SK-N-SH (cell line): ENCODE results near the gene MLXIPL. TPM values are rescaled to one million over a fixed set of nuclear protein-coding genes. Genes with fewer than 3 reads are reported as not detected.

Experiments
- CTCF ChIA-PET: fragments of 300-600, 350-600 bp; formaldehyde crosslinking; extraction: SDS; loops from one replicate; lab custom pipeline; 2021; lab: Yijun Ruan, JAX
- POLR2A ChIA-PET: fragments of 350-600 bp; sonication (Branson Sonifier 250); formaldehyde crosslinking; extraction: SDS; loops from one replicate; lab custom pipeline; 2020; ENCODE audit warnings: antibody characterized with exemption, inconsistent platforms; lab: Yijun Ruan, JAX
- DNase-seq: peaks from one replicate; pipeline ENCODE4 v3.0.0; 2012
- H2AFZ ChIP-seq: fragments of 200-600 bp; sonication (generic); 2 replicates; pipeline ENCODE4 v1.8.1; 2016; ENCODE audit warnings: antibody characterized with exemption, mild to moderate bottlenecking, low read depth
- H3F3A ChIP-seq: fragments of 200-600 bp; sonication (generic); replicated peaks from 2 replicates; pipeline ENCODE3; 2016; ENCODE audit warnings: antibody characterized with exemption, mild to moderate bottlenecking; ENCODE audit not compliant: insufficient read depth
- H3K27ac ChIP-seq, 2 experiments: fragments of 200-500 bp in 1 of 2; fragments of 200-600 bp in 1 of 2; sonication (Bioruptor generic) in 1 of 2; sonication (generic), shearing (Covaris generic) in 1 of 2; 2 replicates each; pipeline versions ENCODE4 v1.5.1 to v1.6.1; 2014 to 2016; ENCODE audit warnings: low read depth in 2 of 2, inconsistent platforms in 1 of 2, low read length in 1 of 2, mild to moderate bottlenecking in 1 of 2, mixed read lengths in 1 of 2
- H3K27me3 ChIP-seq: fragments of 200-600 bp; sonication (generic), shearing (Covaris generic); 2 replicates; pipeline ENCODE4 v1.6.1; 2016; ENCODE audit warnings: mixed run types; ENCODE audit not compliant: insufficient read depth
- H3K36me3 ChIP-seq, 2 experiments: fragments of 200-500 bp in 1 of 2; fragments of 200-600 bp in 1 of 2; sonication (Bioruptor generic) in 1 of 2; sonication (generic) in 1 of 2; replicated peaks in 1 of 2; 2 replicates each; pipeline versions ENCODE3 to v1.5.1; 2014 to 2016; ENCODE audit warnings: low read length in 1 of 2, mild to moderate bottlenecking in 1 of 2; ENCODE audit not compliant: insufficient read depth in 2 of 2, control insufficient read depth in 1 of 2
- H3K4me1 ChIP-seq, 2 experiments: fragments of 200-500 bp in 1 of 2; fragments of 200-600 bp in 1 of 2; sonication (Bioruptor generic) in 1 of 2; sonication (generic), shearing (Covaris generic) in 1 of 2; 2 replicates each; pipeline versions ENCODE4 v1.5.1 to v1.6.1; 2014 to 2016; ENCODE audit warnings: low read depth in 1 of 2, low read length in 1 of 2, mixed run types in 1 of 2; ENCODE audit not compliant: insufficient read depth in 2 of 2, control insufficient read depth in 1 of 2
- H3K4me2 ChIP-seq: fragments of 200-600 bp; sonication (generic), shearing (Covaris generic); 2 replicates; pipeline ENCODE4 v1.6.1; 2017; ENCODE audit warnings: mixed run types
- H3K4me3 ChIP-seq, 2 experiments: fragments of 200-500 bp in 1 of 2; fragments of 200-600 bp in 1 of 2; sonication (Bioruptor generic) in 1 of 2; sonication (generic), shearing (Covaris generic) in 1 of 2; 2 replicates each; pipeline versions ENCODE4 v1.5.1 to v1.8.1; 2014 to 2016; ENCODE audit warnings: low read depth in 2 of 2, inconsistent platforms in 1 of 2, low read length in 1 of 2, mild to moderate bottlenecking in 1 of 2, mixed read lengths in 1 of 2, moderate library complexity in 1 of 2
- H3K79me2 ChIP-seq: fragments of 200-600 bp; sonication (generic); 2 replicates; pipeline ENCODE4 v1.8.1; 2017; ENCODE audit warnings: mild to moderate bottlenecking; ENCODE audit not compliant: insufficient read depth
- H3K9ac ChIP-seq: fragments of 200-600 bp; sonication (generic); 2 replicates; pipeline ENCODE4 v1.6.1; 2017; ENCODE audit warnings: mixed run types
- H3K9me2 ChIP-seq: fragments of 200-600 bp; sonication (generic); 2 replicates; pipeline ENCODE4 v1.6.1; 2017; ENCODE audit warnings: mixed run types
- H3K9me3 ChIP-seq: fragments of 200-600 bp; sonication (generic); 2 replicates; pipeline ENCODE4 v1.6.1; 2017; ENCODE audit warnings: mixed run types, mild to moderate bottlenecking, moderate library complexity
- H4K20me1 ChIP-seq: fragments of 200-600 bp; sonication (generic); 2 replicates; pipeline ENCODE4 v1.6.1; 2017; ENCODE audit warnings: mild to moderate bottlenecking, mixed run types; ENCODE audit not compliant: insufficient read depth
- ELF1 ChIP-seq: IDR thresholded peaks from 2 replicates; pipeline ENCODE4 v1.4.0; 2012
- EZH2phosphoT487 ChIP-seq: fragments of 200-600 bp; sonication (generic); IDR thresholded peaks from 2 replicates; pipeline ENCODE4 v1.6.1; 2017; ENCODE audit warnings: low read depth, mixed run types, mild to moderate bottlenecking, antibody characterized with exemption, moderate library complexity, borderline replicate concordance
- FOSL2 ChIP-seq: IDR thresholded peaks from 2 replicates; pipeline ENCODE4 v1.4.0; 2012; ENCODE audit warnings: low read depth, mild to moderate bottlenecking, moderate library complexity, borderline replicate concordance
- FOXJ3 ChIP-seq: sonication (generic); formaldehyde crosslinking; IDR thresholded peaks from 2 replicates; pipeline ENCODE4 v1.5.1; 2020; ENCODE audit warnings: mild to moderate bottlenecking, missing genetic modification reagents
- GATA2 ChIP-seq: sonication (generic); formaldehyde crosslinking; IDR thresholded peaks from 2 replicates; pipeline ENCODE4 v1.5.0; 2020; ENCODE audit warnings: mild to moderate bottlenecking, missing genetic modification reagents
- NFIC ChIP-seq: IDR thresholded peaks from 2 replicates; pipeline ENCODE4 v1.4.0; 2012; ENCODE audit warnings: borderline replicate concordance
- NRF1 ChIP-seq: IDR thresholded peaks from 2 replicates; pipeline ENCODE4 v1.6.1; 2012; ENCODE audit warnings: low read depth, mild to moderate bottlenecking, low read length
- RAD21 ChIP-seq: IDR thresholded peaks from 2 replicates; pipeline ENCODE4 v1.6.1; 2012; ENCODE audit warnings: mild to moderate bottlenecking, low read length
- RCOR1 ChIP-seq: fragments of 150-350 bp; IDR thresholded peaks from 2 replicates; pipeline ENCODE4 v1.6.1; 2017; ENCODE audit warnings: antibody characterized with exemption, low read length
- RXRA ChIP-seq: IDR thresholded peaks from 2 replicates; pipeline ENCODE4 v1.4.0; 2012; ENCODE audit warnings: low read depth, mild to moderate bottlenecking, borderline replicate concordance
- TAF1 ChIP-seq: IDR thresholded peaks from 2 replicates; pipeline ENCODE4 v1.6.1; 2012; ENCODE audit warnings: low read depth, mild to moderate bottlenecking, low read length, moderate library complexity, borderline replicate concordance
- TEAD4 ChIP-seq: IDR thresholded peaks from 2 replicates; pipeline ENCODE4 v1.4.0; 2012; ENCODE audit warnings: mild to moderate bottlenecking, borderline replicate concordance; ENCODE audit not compliant: insufficient read depth
- YY1 ChIP-seq: IDR thresholded peaks from 2 replicates; pipeline ENCODE4 v1.4.0; 2012; ENCODE audit warnings: low read depth, mild to moderate bottlenecking
- WGBS: methylation state at CpG from one replicate; pipeline ENCODE4 v1.1.6; 2017; ENCODE audit warnings: low lambda C conversion rate; 5-methylcytosine and 5-hydroxymethylcytosine counted together
- polyA plus RNA-seq, 3 experiments: library from polyadenylated mRNA; depleted of rRNA; stranded (reverse); fragments of >200 nt; gene quantifications; 2 replicates each; pipeline ENCODE4 v1.2.3, GENCODE V29; 2012
- TF ChIP-seq, protein P1 (sequence below): fragments of 150-350 bp; IDR thresholded peaks from 2 replicates; pipeline ENCODE4 v1.6.1; 2016; ENCODE audit warnings: mild to moderate bottlenecking, low read depth, low read length
- TF ChIP-seq, protein P2 (sequence below): fragments of 200-600 bp; sonication (generic); IDR thresholded peaks from 2 replicates; pipeline ENCODE4 v1.6.1; 2017; ENCODE audit warnings: antibody characterized with exemption, mild to moderate bottlenecking, moderate library complexity
- TF ChIP-seq, protein P3 (sequence below): IDR thresholded peaks from 2 replicates; pipeline ENCODE4 v1.4.0; 2012; ENCODE audit warnings: low read depth, borderline replicate concordance
- TF ChIP-seq, protein P4 (sequence below): IDR thresholded peaks from 2 replicates; pipeline ENCODE4 v1.4.0; 2012; ENCODE audit warnings: low read depth

The MLXIPL gene
- polyA plus RNA-seq, 1 of the 3 experiments (the other 2 are of a cell fraction): 0.21 TPM

DNA sequence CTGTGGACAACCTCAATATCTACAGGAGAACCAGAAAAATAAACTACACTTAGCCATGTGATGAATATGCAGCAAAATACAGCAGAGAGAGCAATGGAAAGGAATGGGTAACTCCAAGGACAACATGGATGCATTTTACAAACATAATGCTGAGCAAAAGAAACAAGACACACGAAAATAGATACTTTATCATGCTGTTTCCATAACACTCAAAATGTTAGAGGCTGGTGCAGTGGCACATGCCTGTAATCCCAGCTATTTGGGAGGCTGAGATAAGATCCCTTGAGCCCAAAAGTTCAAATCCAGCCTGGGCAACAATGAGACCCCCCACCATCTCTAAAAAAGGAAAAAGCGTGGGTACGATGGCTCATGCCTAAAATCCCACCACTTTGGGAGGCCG is 75.1 kb downstream of the MLXIPL start:
- DNase-seq: no peak
- no peak for TF ChIP-seq TEAD4
- TF ChIP-seq YY1: no peak
- TF ChIP-seq, protein P1, sequence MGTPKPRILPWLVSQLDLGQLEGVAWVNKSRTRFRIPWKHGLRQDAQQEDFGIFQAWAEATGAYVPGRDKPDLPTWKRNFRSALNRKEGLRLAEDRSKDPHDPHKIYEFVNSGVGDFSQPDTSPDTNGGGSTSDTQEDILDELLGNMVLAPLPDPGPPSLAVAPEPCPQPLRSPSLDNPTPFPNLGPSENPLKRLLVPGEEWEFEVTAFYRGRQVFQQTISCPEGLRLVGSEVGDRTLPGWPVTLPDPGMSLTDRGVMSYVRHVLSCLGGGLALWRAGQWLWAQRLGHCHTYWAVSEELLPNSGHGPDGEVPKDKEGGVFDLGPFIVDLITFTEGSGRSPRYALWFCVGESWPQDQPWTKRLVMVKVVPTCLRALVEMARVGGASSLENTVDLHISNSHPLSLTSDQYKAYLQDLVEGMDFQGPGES: no peak
- no peak for TF ChIP-seq RCOR1
- TF ChIP-seq, protein P2, sequence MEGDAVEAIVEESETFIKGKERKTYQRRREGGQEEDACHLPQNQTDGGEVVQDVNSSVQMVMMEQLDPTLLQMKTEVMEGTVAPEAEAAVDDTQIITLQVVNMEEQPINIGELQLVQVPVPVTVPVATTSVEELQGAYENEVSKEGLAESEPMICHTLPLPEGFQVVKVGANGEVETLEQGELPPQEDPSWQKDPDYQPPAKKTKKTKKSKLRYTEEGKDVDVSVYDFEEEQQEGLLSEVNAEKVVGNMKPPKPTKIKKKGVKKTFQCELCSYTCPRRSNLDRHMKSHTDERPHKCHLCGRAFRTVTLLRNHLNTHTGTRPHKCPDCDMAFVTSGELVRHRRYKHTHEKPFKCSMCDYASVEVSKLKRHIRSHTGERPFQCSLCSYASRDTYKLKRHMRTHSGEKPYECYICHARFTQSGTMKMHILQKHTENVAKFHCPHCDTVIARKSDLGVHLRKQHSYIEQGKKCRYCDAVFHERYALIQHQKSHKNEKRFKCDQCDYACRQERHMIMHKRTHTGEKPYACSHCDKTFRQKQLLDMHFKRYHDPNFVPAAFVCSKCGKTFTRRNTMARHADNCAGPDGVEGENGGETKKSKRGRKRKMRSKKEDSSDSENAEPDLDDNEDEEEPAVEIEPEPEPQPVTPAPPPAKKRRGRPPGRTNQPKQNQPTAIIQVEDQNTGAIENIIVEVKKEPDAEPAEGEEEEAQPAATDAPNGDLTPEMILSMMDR: no peak
- no peak overlapping the region for H3K4me2 ChIP-seq
- H3K27me3 ChIP-seq: no peaks in the 10 kb centered on the region
- no peak overlapping the region for H3K9ac ChIP-seq
- no peak overlapping the region for H2AFZ ChIP-seq
- H3K4me1 ChIP-seq: no peaks in the 10 kb centered on the region
- peaks cover 18% of the 10 kb centered on the region for H3F3A ChIP-seq
- H3K9me3 ChIP-seq: no peaks in the 10 kb centered on the region
- H3K9me2 ChIP-seq: no peaks in the 10 kb centered on the region
- H3K27ac ChIP-seq: no peak overlapping the region
- peaks cover 10 to 58% of the 10 kb centered on the region in 2 experiments for H3K36me3 ChIP-seq
- peaks cover 66% of the 10 kb centered on the region for H4K20me1 ChIP-seq
- CTCF ChIA-PET: no interaction called here
- H3K79me2 ChIP-seq: peaks cover 100% of the 10 kb centered on the region
- POLR2A ChIA-PET: no interaction called here
- H3K4me3 ChIP-seq: no peak overlapping the region
- 95% methylated on average over 4 of the region's 4 CpGs for WGBS

DNA sequence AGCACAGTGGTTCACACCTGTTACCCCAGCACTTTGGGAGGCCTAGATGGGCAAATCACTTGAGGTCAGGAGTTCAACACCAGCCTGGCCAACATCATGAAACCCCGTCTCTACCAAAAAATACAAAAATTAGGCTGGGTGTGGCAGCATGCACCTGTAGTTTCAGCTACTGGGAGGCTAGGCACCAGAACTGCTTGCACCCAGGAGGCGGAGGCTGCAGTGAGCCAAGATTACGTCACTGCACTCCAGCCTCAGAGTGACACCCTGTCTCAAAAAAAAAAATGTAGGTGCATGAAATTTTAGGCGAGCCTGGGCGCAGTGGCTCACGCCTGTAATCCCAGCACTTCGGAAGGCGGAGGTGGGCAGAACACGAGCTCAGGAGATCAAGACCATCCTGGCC is 76.5 kb downstream of the MLXIPL start:
- POLR2A ChIA-PET: interaction anchor here (1.2 to 2.1 kb wide), 3 partner anchors 9 to 25 kb away, joined by 3 to 6 read pairs (median 5); partner anchors contain the start of gene BAZ1B

DNA sequence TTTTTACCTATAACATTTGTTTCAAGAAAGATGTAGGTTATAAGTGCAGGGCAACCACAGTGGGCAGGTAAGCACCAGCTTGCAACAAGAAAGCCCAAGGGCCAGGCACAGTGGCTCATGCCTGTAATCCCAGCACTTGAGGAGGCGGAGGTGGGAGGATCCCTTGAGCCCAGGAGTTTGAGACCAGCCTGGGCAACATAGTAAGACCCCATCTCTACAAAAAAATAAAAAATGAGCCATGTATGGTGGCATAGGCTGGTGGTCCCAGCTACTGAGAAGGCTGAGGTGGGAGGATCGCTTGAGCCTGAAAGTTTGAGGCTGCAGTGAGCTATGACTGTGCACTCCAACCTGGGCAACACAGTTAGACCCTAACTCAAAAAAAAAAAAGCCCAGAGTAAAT is 79.6 kb downstream of the MLXIPL start:
- ChIA-PET CTCF (interaction anchor here (0.6 to 1.4 kb wide), 2 partner anchors 13 to 81 kb away, joined by 3 to 4 read pairs; no protein-coding TSS in a partner anchor), POLR2A (interaction anchor here (1.1 kb wide), 1 partner anchor 22 kb away, joined by 3 read pairs; the partner anchor contains the start of gene BAZ1B)
- TF ChIP-seq NFIC (no peak), RCOR1 (no peak), ELF1 (no peak), NRF1 (no peak), EZH2phosphoT487 (no peak), FOSL2 (no peak), TAF1 (no peak), RXRA (no peak), FOXJ3 (CRISPR knock-in tag) (no peak), GATA2 (no peak)
- TF ChIP-seq, protein P3, sequence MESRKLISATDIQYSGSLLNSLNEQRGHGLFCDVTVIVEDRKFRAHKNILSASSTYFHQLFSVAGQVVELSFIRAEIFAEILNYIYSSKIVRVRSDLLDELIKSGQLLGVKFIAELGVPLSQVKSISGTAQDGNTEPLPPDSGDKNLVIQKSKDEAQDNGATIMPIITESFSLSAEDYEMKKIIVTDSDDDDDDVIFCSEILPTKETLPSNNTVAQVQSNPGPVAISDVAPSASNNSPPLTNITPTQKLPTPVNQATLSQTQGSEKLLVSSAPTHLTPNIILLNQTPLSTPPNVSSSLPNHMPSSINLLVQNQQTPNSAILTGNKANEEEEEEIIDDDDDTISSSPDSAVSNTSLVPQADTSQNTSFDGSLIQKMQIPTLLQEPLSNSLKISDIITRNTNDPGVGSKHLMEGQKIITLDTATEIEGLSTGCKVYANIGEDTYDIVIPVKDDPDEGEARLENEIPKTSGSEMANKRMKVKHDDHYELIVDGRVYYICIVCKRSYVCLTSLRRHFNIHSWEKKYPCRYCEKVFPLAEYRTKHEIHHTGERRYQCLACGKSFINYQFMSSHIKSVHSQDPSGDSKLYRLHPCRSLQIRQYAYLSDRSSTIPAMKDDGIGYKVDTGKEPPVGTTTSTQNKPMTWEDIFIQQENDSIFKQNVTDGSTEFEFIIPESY: no peak

More for the DNA sequence above, 76.5 kb downstream of the MLXIPL start:
- Histone ChIP-seq H3K9ac (no peak overlapping the region), H4K20me1 (peaks cover 54% of the 10 kb centered on the region), H3K36me3 (peaks cover 17 to 67% of the 10 kb centered on the region in 2 experiments), H3K79me2 (peaks cover 100% of the 10 kb centered on the region), H3K4me2 (no peak overlapping the region), H3F3A (peaks cover 18% of the 10 kb centered on the region), H3K9me3 (no peaks in the 10 kb centered on the region), H2AFZ (no peak overlapping the region), H3K4me1 (no peaks in the 10 kb centered on the region), H3K9me2 (no peaks in the 10 kb centered on the region), H3K27ac (no peak overlapping the region), H3K27me3 (no peaks in the 10 kb centered on the region), H3K4me3 (no peak overlapping the region)
- TF ChIP-seq, protein P4, sequence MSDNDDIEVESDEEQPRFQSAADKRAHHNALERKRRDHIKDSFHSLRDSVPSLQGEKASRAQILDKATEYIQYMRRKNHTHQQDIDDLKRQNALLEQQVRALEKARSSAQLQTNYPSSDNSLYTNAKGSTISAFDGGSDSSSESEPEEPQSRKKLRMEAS: no peak
- TF ChIP-seq RAD21: no peak
- no peak for DNase-seq
- WGBS: 96% methylated on average over 9 of the region's 9 CpGs
- CTCF ChIA-PET: interaction anchor here (0.7 to 1.6 kb wide), 4 partner anchors 9 to 154 kb away, joined by 3 to 4 read pairs (median 4); no protein-coding TSS in a partner anchor

More for the DNA sequence above, 79.6 kb downstream of the MLXIPL start:
- Histone ChIP-seq H3K36me3 (peaks cover 28 to 64% of the 10 kb centered on the region in 2 experiments), H3K4me3 (no peak overlapping the region), H3K79me2 (peaks cover 89% of the 10 kb centered on the region), H2AFZ (no peak overlapping the region), H3K4me1 (no peaks in the 10 kb centered on the region), H3F3A (peaks cover 12% of the 10 kb centered on the region), H3K9me2 (no peaks in the 10 kb centered on the region), H4K20me1 (peaks cover 44% of the 10 kb centered on the region), H3K27ac (no peak overlapping the region), H3K27me3 (no peaks in the 10 kb centered on the region), H3K9me3 (no peaks in the 10 kb centered on the region), H3K9ac (no peak overlapping the region), H3K4me2 (no peak overlapping the region)
- WGBS: 98% methylated on average over 2 of the region's 2 CpGs
- DNase-seq: no peak
